K562 (cell line): ENCODE measurements around the gene MBNL2. TPM values are rescaled to one million over a fixed set of nuclear protein-coding genes. Genes with fewer than 3 reads are reported as not detected.

Source experiments
- BCLAF1 ChIP-seq, 2 experiments: fragments of 450-650 bp in 1 of 2; IDR thresholded peaks; 2 replicates each; pipeline ENCODE4 v1.6.1; 2011 to 2017; ENCODE audit warnings: low read depth in 2 of 2, antibody characterized with exemption in 1 of 2, borderline replicate concordance in 1 of 2, low read length in 1 of 2, mild to moderate bottlenecking in 1 of 2, mixed read lengths in 1 of 2; ENCODE audit not compliant: control insufficient read depth in 1 of 2
- BRD4 ChIP-seq: fragments of 200-600 bp; sonication (generic); IDR thresholded peaks from 2 replicates; pipeline ENCODE4 v1.6.1; 2017; ENCODE audit warnings: inconsistent platforms
- CGGBP1 ChIP-seq: fragments of 250-450 bp; sonication (Bioruptor Pico); IDR thresholded peaks from 2 replicates; pipeline ENCODE4 v1.9.0; 2021; ENCODE audit warnings: mild to moderate bottlenecking
- E2F5 ChIP-seq: sonication (generic); formaldehyde crosslinking; IDR thresholded peaks from 2 replicates; pipeline ENCODE4 v1.8.0; 2022; ENCODE audit warnings: mild to moderate bottlenecking, missing genetic modification reagents
- ETV1 ChIP-seq: fragments of 450-650 bp; conservative IDR thresholded peaks from 2 replicates; pipeline ENCODE4 v1.6.1; 2016; ENCODE audit warnings: missing genetic modification characterization, control low read depth, low read depth, missing compliant biosample characterization
- EWSR1 ChIP-seq: fragments of 450-650 bp; IDR thresholded peaks from 2 replicates; pipeline ENCODE4 v1.6.1; 2018; ENCODE audit warnings: borderline replicate concordance, mild to moderate bottlenecking, low read depth, moderate library complexity; ENCODE audit not compliant: partially characterized antibody
- FOXK2 ChIP-seq, 2 experiments: fragments of 450-650 bp; IDR thresholded peaks in 1 of 2; conservative IDR thresholded peaks in 1 of 2; 2 replicates each; pipeline ENCODE4 v1.6.1; 2016; ENCODE audit warnings: low read depth in 2 of 2, mild to moderate bottlenecking in 1 of 2
- GMEB1 ChIP-seq: fragments of 250-450 bp; sonication (Bioruptor Pico); IDR thresholded peaks from 2 replicates; pipeline ENCODE4 v1.4.0; 2020; ENCODE audit warnings: mild to moderate bottlenecking
- KHSRP ChIP-seq: fragments of 450-650 bp; IDR thresholded peaks from 2 replicates; pipeline ENCODE4 v1.6.1; 2017
- MYBL2 ChIP-seq, 2 experiments: fragments of 450-650 bp in 1 of 2; sonication (generic) in 1 of 2; formaldehyde crosslinking in 1 of 2; IDR thresholded peaks; 2 replicates each; pipeline versions ENCODE4 v1.6.1 to v1.8.1; 2017 to 2022; ENCODE audit warnings: borderline replicate concordance in 1 of 2, inconsistent platforms in 1 of 2, low read depth in 1 of 2, mild to moderate bottlenecking in 1 of 2, missing genetic modification reagents in 1 of 2, moderate library complexity in 1 of 2
- NFRKB ChIP-seq: fragments of 450-650 bp; IDR thresholded peaks from 2 replicates; pipeline ENCODE4 v1.6.1; 2016; ENCODE audit warnings: low read depth
- POLR2A ChIP-seq: fragments of 450-650 bp; conservative IDR thresholded peaks from 2 replicates; pipeline ENCODE4 v1.6.1; 2016
- POLR2G ChIP-seq: fragments of 200-400 bp; formaldehyde crosslinking; IDR thresholded peaks from 2 replicates; pipeline ENCODE4 v1.6.1; 2017; ENCODE audit warnings: low read depth, mild to moderate bottlenecking, antibody characterized with exemption, low read length, moderate library complexity
- TEAD1 ChIP-seq, 2 experiments: fragments of 450-650 bp in 1 of 2; sonication (generic) in 1 of 2; formaldehyde crosslinking; IDR thresholded peaks; 2 replicates each; pipeline versions ENCODE4 v1.4.0 to v1.8.0; 2020 to 2022; ENCODE audit warnings: mild to moderate bottlenecking in 2 of 2, missing genetic modification reagents in 1 of 2
- ZBTB33 ChIP-seq: sonication (generic); formaldehyde crosslinking; IDR thresholded peaks from 2 replicates; pipeline ENCODE4 v1.8.1; 2023; ENCODE audit warnings: mild to moderate bottlenecking, missing genetic modification reagents
- ZBTB7A ChIP-seq: IDR thresholded peaks from 2 replicates; pipeline ENCODE4 v1.6.1; 2011; ENCODE audit warnings: low read depth, mild to moderate bottlenecking, low read length, moderate library complexity, borderline replicate concordance; ENCODE audit not compliant: control insufficient read depth
- ZNF165 ChIP-seq: fragments of 250-450 bp; sonication (Bioruptor Pico); IDR thresholded peaks from 2 replicates; pipeline ENCODE4 v1.4.0; 2020; ENCODE audit warnings: borderline replicate concordance
- ZNF780A ChIP-seq: fragments of 250-450 bp; sonication (Bioruptor Pico); IDR thresholded peaks from 2 replicates; pipeline ENCODE4 v1.5.0; 2021; ENCODE audit warnings: mild to moderate bottlenecking
- polyA plus RNA-seq, 8 experiments: library from polyadenylated mRNA; depleted of rRNA in 4 of 8; stranded (reverse) in 5 of 8; unstranded in 3 of 8; fragments of >200 nt; fragmentation: Nextera tagmentation in 2 of 8; fragmentation: Illumina TruSeq in 1 of 8; extraction: Ambion mirVana in 2 of 8; extraction: Trizol in 1 of 8; gene quantifications; 2 replicates each; pipeline versions ENCODE4 v1.2.1 to v1.2.3, GENCODE V29; 2011 to 2014; ENCODE audit warnings: inconsistent platforms in 1 of 8, missing spikeins in 1 of 8
- total RNA-seq, 7 experiments: library from RNA; depleted of rRNA in 6 of 7; stranded (reverse); fragments of >200 nt in 6 of 7; fragmentation: Illumina TruSeq in 2 of 7; extraction: Trizol in 2 of 7; gene quantifications; 2 replicates each; pipeline versions ENCODE4 v1.2.1 to v1.2.3, GENCODE V29; 2011 to 2021; ENCODE audit warnings: low replicate concordance in 1 of 7

MBNL2 gene
- total and polyA plus RNA-seq, 9 of the 15 experiments (the other 6 are each of a cell fraction or from before 2014, with no cell fraction given) = 7.0 to 24.8 (median 13.8) TPM

- TF ChIP-seq BCLAF1 (IDR thresholded peaks at IDR 0.05; ENCODE audit: borderline replicate concordance in 1 of 2, control insufficient read depth in 1 of 2, low read depth in 2 of 2, low read length in 1 of 2) = no peak
- peak in 1 of 2 experiments; percentile 33; a peak in 1 of 4 replicates for TF ChIP-seq TEAD1 (CRISPR knock-in tag; IDR thresholded peaks at IDR 0.05)
- TF ChIP-seq E2F5 (CRISPR knock-in tag) = no peak
- TF ChIP-seq POLR2G = peak; percentile 77
- TF ChIP-seq EWSR1 = no peak
- TF ChIP-seq ZBTB33 = peak; percentile 84
- TF ChIP-seq GMEB1 (CRISPR knock-in tag) = no peak
- TF ChIP-seq FOXK2 (conservative IDR thresholded peaks at IDR 0.05 in 1 of 2, IDR thresholded peaks at IDR 0.05 in 1 of 2; ENCODE audit: low read depth in 2 of 2) = no peak
- TF ChIP-seq MYBL2 (IDR thresholded peaks at IDR 0.05; ENCODE audit: low read depth) = peak; percentile 14; the same call in 1 of the 2 replicates
- TF ChIP-seq MYBL2 (CRISPR knock-in tag; IDR thresholded peaks at IDR 0.05; ENCODE audit: borderline replicate concordance) = no peak
- no peak for TF ChIP-seq CGGBP1
- TF ChIP-seq ETV1 = peak; percentile 27; the same call in 1 of the 2 replicates
- peak; percentile 50; the same call in 1 of the 2 replicates for TF ChIP-seq NFRKB
- peak; percentile 41; the same call in 1 of the 2 replicates for TF ChIP-seq ZBTB7A
- 0 out of 2 replicates have a peak, but pooled peaks have one; percentile 67 for TF ChIP-seq BRD4
- peak; percentile 69; the same call in 1 of the 2 replicates for TF ChIP-seq POLR2A
- no peak for TF ChIP-seq ZNF165 (CRISPR knock-in tag)
- TF ChIP-seq ZNF780A (CRISPR knock-in tag) = no peak
- TF ChIP-seq KHSRP = no peak
Measured at GRCh38 chr13:97432917-97433726, 211.0 kb downstream of the MBNL2 start (continued).
